ENCODE results near the gene WHRN. TPM values are rescaled to one million over a fixed set of nuclear protein-coding genes. Genes with fewer than 3 reads are reported as not detected.

Gene WHRN
- total and polyA plus RNA-seq, 2 experiments from 2014 or later = 8.3 to 8.9 TPM

GRCh38 chr9:114442022-114442421 lies 63.3 kb downstream of the WHRN start (continued):
- no peak for TF ChIP-seq REST (IDR thresholded peaks at IDR 0.05; ENCODE audit: unreplicated experiment)
- TF ChIP-seq ZNF114 (CRISPR knock-in tag; IDR thresholded peaks at IDR 0.05) = no peak
- TF ChIP-seq, protein P1, sequence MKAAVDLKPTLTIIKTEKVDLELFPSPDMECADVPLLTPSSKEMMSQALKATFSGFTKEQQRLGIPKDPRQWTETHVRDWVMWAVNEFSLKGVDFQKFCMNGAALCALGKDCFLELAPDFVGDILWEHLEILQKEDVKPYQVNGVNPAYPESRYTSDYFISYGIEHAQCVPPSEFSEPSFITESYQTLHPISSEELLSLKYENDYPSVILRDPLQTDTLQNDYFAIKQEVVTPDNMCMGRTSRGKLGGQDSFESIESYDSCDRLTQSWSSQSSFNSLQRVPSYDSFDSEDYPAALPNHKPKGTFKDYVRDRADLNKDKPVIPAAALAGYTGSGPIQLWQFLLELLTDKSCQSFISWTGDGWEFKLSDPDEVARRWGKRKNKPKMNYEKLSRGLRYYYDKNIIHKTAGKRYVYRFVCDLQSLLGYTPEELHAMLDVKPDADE (IDR thresholded peaks at IDR 0.05) = no peak
- no peak for TF ChIP-seq NANOG (IDR thresholded peaks at IDR 0.05; ENCODE audit: borderline replicate concordance)
- TF ChIP-seq CREB1 (CRISPR knock-in tag; IDR thresholded peaks at IDR 0.05; ENCODE audit: low read depth) = no peak
- no peak for TF ChIP-seq JUNB (IDR thresholded peaks at IDR 0.05; ENCODE audit: unreplicated experiment)
- no peak for TF ChIP-seq POLR2AphosphoS5 (IDR thresholded peaks at IDR 0.05; ENCODE audit: low read depth)
- no peak for TF ChIP-seq CTCF (conservative IDR thresholded peaks at IDR 0.05; ENCODE audit: low read depth in 2 of 2)

DNA sequence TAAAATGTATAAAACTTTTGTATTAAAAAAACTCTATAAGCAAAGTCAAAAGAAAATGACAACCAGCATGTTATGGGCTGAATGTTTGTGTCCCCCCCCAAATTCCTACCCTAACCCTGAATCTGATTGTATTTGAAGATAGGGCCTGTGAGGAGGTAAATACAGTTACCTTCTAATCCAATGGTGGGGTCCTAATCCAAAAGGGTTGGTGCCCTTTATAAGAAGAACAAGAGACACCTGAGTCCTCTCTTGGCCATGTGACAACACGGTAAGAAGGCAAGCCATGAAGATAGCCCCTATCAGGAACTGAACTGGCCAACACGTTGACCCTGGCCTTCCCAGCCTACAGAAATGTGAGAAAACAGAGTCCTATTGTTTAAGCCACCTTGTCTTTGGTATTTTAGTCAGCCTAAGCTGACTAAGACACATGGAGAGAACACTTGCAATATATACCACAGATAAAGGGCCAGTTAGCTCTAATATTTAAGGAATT lies 67.8 kb downstream of the WHRN start:
- no peak overlapping the region for H3K27ac Mint-ChIP-seq
- H3K4me1 Mint-ChIP-seq = peaks cover 2% of the 10 kb centered on the region; the same call in 2 of the 3 replicates
- TF ChIP-seq CTCF (conservative IDR thresholded peaks at IDR 0.05; ENCODE audit: low read depth in 2 of 2) (no peak), EZH2phosphoT487 (IDR thresholded peaks at IDR 0.05; ENCODE audit: unreplicated experiment) (no peak)
- no peaks in the 10 kb centered on the region for H3K36me3 Mint-ChIP-seq (ENCODE audit: low read depth)
- Histone ChIP-seq H3K27me3 (ENCODE audit: insufficient read depth) (no peaks in the 10 kb centered on the region), H3K36me3 (ENCODE audit: insufficient read depth) (no peaks in the 10 kb centered on the region), H3K27ac (ENCODE audit: low read depth) (no peak overlapping the region), H3K79me2 (replicated peaks; ENCODE audit: insufficient read depth) (no peaks in the 10 kb centered on the region), H4K20me1 (replicated peaks; ENCODE audit: insufficient read depth) (no peaks in the 10 kb centered on the region), H2AFZ (no peak overlapping the region), H3K9me2 (ENCODE audit: insufficient read depth) (no peaks in the 10 kb centered on the region), H3K4me1 (ENCODE audit: insufficient read depth) (no peaks in the 10 kb centered on the region), H3K4me3 (no peak overlapping the region), H3K4me2 (no peak overlapping the region), H3F3A (replicated peaks; ENCODE audit: low read depth) (no peaks in the 10 kb centered on the region)
- no peak overlapping the region for H3K4me3 Mint-ChIP-seq
- peaks cover 2% of the 10 kb centered on the region for H3K27me3 Mint-ChIP-seq (ENCODE audit: insufficient read depth, low read depth, poor library complexity)
- DNase-seq (ENCODE audit: low spot score) = no peak
- ATAC-seq = no peak
- H3K9me3 Mint-ChIP-seq = no peaks in the 10 kb centered on the region

Data from GM23338 (cell line).